ENCODE data around the gene ZSCAN12.

ZSCAN12 gene

GRCh38 chr6:28355743-28356665 lies 43.5 kb downstream of the ZSCAN12 start:
- peak; percentile 81 for TF ChIP-seq CTCF (IDR thresholded peaks at IDR 0.05; ENCODE audit: control extremely low read depth, extremely low read depth, low read depth, missing control alignments)
- POLR2A ChIA-PET: interaction anchor here (0.7 to 1.2 kb wide), 3 partner anchors 20 to 546 kb away, joined by 4 read pairs; partner anchors contain the start of gene ZSCAN31
- peak; percentile 71 for DNase-seq (ENCODE audit: extremely low spot score)
- CTCF ChIA-PET: interaction anchor here (0.6 to 8.0 kb wide), 74 partner anchors 9 to 1213 kb away, joined by 3 to 55 read pairs (median 5); partner anchors contain the start of genes PGBD1, ZKSCAN4, ZKSCAN8 and ZSCAN16

- no peak for TF ChIP-seq CTCF (IDR thresholded peaks at IDR 0.05; ENCODE audit: control extremely low read depth, extremely low read depth, low read depth, missing control alignments)
- no peak for DNase-seq (ENCODE audit: extremely low spot score)
- CTCF ChIA-PET: interaction anchor here (1.0 to 8.0 kb wide), 31 partner anchors 8 to 547 kb away, joined by 3 to 55 read pairs (median 7); partner anchors contain the start of genes PGBD1, ZKSCAN4, ZSCAN16 and ZSCAN26
- POLR2A ChIA-PET: interaction anchor here (0.7 to 1.2 kb wide), 3 partner anchors 19 to 545 kb away, joined by 4 read pairs; partner anchors contain the start of gene ZSCAN31
These were observed 44.6 kb downstream of the ZSCAN12 start for GRCh38 chr6:28354688-28355554.

GRCh38 chr6:28353981-28354676 lies 45.4 kb downstream of the ZSCAN12 start:
- POLR2A ChIA-PET: no interaction called here
- DNase-seq (ENCODE audit: extremely low spot score): no peak
- CTCF ChIA-PET: interaction anchor here (1.6 to 8.0 kb wide), 6 partner anchors 18 to 221 kb away, joined by 5 to 55 read pairs (median 20); partner anchors contain the start of gene ZSCAN31
- no peak for TF ChIP-seq CTCF (IDR thresholded peaks at IDR 0.05; ENCODE audit: control extremely low read depth, extremely low read depth, low read depth, missing control alignments)

- no peak for DNase-seq (ENCODE audit: extremely low spot score)
- ChIA-PET POLR2A (no interaction called here), CTCF (interaction anchor here (1.2 to 1.6 kb wide), 2 partner anchors 9 to 18 kb away, joined by 3 to 4 read pairs; no protein-coding TSS in a partner anchor)
- no peak for TF ChIP-seq CTCF (IDR thresholded peaks at IDR 0.05; ENCODE audit: control extremely low read depth, extremely low read depth, low read depth, missing control alignments)
These were observed 46.2 kb downstream of the ZSCAN12 start for GRCh38 chr6:28353356-28353755.

GRCh38 chr6:28351493-28351925 lies 48.0 kb downstream of the ZSCAN12 start:
- ChIA-PET CTCF (interaction anchor here (1.0 to 1.5 kb wide), 2 partner anchors 10 to 16 kb away, joined by 4 to 6 read pairs; partner anchors contain the start of gene ZSCAN31), POLR2A (no interaction called here)
- DNase-seq (ENCODE audit: extremely low spot score): no peak
- TF ChIP-seq CTCF (IDR thresholded peaks at IDR 0.05; ENCODE audit: control extremely low read depth, extremely low read depth, low read depth, missing control alignments): no peak
